K562 (cell line): ENCODE measurements around the gene SEC16A. TPM values are rescaled to one million over a fixed set of nuclear protein-coding genes. Genes with fewer than 3 reads are reported as not detected.

Experiments used
- ATAC-seq: fragments of 200-7000 bp; cut with Tn5 transposase; 3 replicates; pipeline ENCODE4 v1.9.1; 2020; ENCODE audit warnings: moderate library complexity
- BruUV-seq: library from RNA; stranded (reverse); fragments of 400-500 nt; replicated peaks from 2 replicates; lab custom pipeline; 2021; lab: Mats Ljungman, UMichigan
- CTCF ChIA-PET: fragments of 300-600 bp; formaldehyde crosslinking; extraction: SDS; loops from one replicate; lab custom pipeline; 2021; ENCODE audit warnings: low intra/inter-chr PET ratio; lab: Yijun Ruan, JAX
- POLR2A ChIA-PET: fragments of 300-600, 350-650 bp; sonication (Branson Sonifier 250); formaldehyde crosslinking; extraction: SDS; loops from one replicate; lab custom pipeline; 2021; ENCODE audit warnings: antibody characterized with exemption, inconsistent platforms; lab: Yijun Ruan, JAX
- DNase-seq, 4 experiments: peaks; one replicate each; pipeline versions ENCODE4 v3.0.0 to v3.0.0-alpha.2; 2011 to 2018; ENCODE audit warnings: low spot score in 3 of 4, mixed read lengths in 3 of 4; ENCODE audit errors: extremely low read depth in 1 of 4
- FAIRE-seq: peaks from 2 replicates; lab custom pipeline; 2011; peaks lifted over from hg19 to GRCh38; lab: Jason Lieb, UNC
- H2AFZ ChIP-seq: 2 replicates; pipeline ENCODE4 v1.6.0; 2011; ENCODE audit warnings: low read depth, low read length, control low read depth, inconsistent platforms
- H3K27ac ChIP-seq: fragments of 200-600 bp; 3 replicates; pipeline ENCODE4 v1.8.0; 2011; ENCODE audit warnings: low read depth, mild to moderate bottlenecking, control low read depth, inconsistent platforms, low read length, moderate library complexity, mixed read lengths; ENCODE audit errors: extremely low read depth
- H3K27me3 ChIP-seq, 2 experiments: fragments of 300-600 bp in 1 of 2; 2 replicates in 1 of 2; 3 replicates in 1 of 2; pipeline versions ENCODE4 v1.6.0 to v1.8.0; 2011; ENCODE audit warnings: inconsistent platforms in 2 of 2, low read length in 2 of 2, mild to moderate bottlenecking in 1 of 2, mixed read lengths in 1 of 2, moderate library complexity in 1 of 2; ENCODE audit not compliant: control insufficient read depth in 2 of 2, insufficient read depth in 2 of 2
- H3K36me3 ChIP-seq: fragments of 300-600 bp; 3 replicates; pipeline ENCODE4 v1.8.0; 2011; ENCODE audit warnings: mild to moderate bottlenecking, low read length, inconsistent platforms; ENCODE audit not compliant: control insufficient read depth, insufficient read depth
- H3K4me1 ChIP-seq, 2 experiments: fragments of 200-600 bp in 1 of 2; replicated peaks in 1 of 2; 2 replicates in 1 of 2; 3 replicates in 1 of 2; pipeline versions ENCODE4 v1.5.1 to v1.8.0; 2011; ENCODE audit warnings: inconsistent platforms in 2 of 2, low read length in 2 of 2, mild to moderate bottlenecking in 1 of 2, mixed read lengths in 1 of 2, moderate library complexity in 1 of 2; ENCODE audit not compliant: control insufficient read depth in 2 of 2, insufficient read depth in 2 of 2
- H3K4me2 ChIP-seq: 2 replicates; pipeline ENCODE4 v1.6.1; 2011; ENCODE audit warnings: low read length, control low read depth, inconsistent platforms, mixed read lengths; ENCODE audit not compliant: insufficient read depth
- H3K4me3 ChIP-seq: fragments of 200-600 bp; sonication (generic), shearing (Covaris generic); 2 replicates; pipeline ENCODE4 v1.5.1; 2016; ENCODE audit warnings: control low read depth, inconsistent platforms
- H3K79me2 ChIP-seq: fragments of 200-600 bp; 3 replicates; pipeline ENCODE4 v1.8.0; 2011; ENCODE audit warnings: low read length, inconsistent platforms; ENCODE audit not compliant: control insufficient read depth, insufficient read depth
- H3K9ac ChIP-seq, 2 experiments: 2 replicates each; pipeline versions ENCODE4 v1.6.0 to v1.6.1; 2011; ENCODE audit warnings: low read depth in 2 of 2, low read length in 2 of 2, control low read depth in 1 of 2, inconsistent platforms in 1 of 2, mild to moderate bottlenecking in 1 of 2, mixed read lengths in 1 of 2; ENCODE audit not compliant: insufficient read depth in 1 of 2
- H3K9me1 ChIP-seq: one replicate; pipeline ENCODE4 v1.6.0; 2011; ENCODE audit warnings: inconsistent platforms, mild to moderate bottlenecking, low read length, moderate library complexity; ENCODE audit not compliant: control insufficient read depth, insufficient read depth
- H3K9me3 ChIP-seq: replicated peaks from 2 replicates; pipeline ENCODE4 v1.5.1; 2011; ENCODE audit warnings: low read depth, low read length, inconsistent platforms; ENCODE audit not compliant: control insufficient read depth, insufficient read depth
- H4K20me1 ChIP-seq: replicated peaks from 2 replicates; pipeline ENCODE4 v1.6.1; 2011; ENCODE audit warnings: low read length, inconsistent platforms, mixed read lengths; ENCODE audit not compliant: control insufficient read depth, insufficient read depth
- EZH2 ChIP-seq: IDR thresholded peaks from 2 replicates; pipeline ENCODE4 v1.6.1; 2012; ENCODE audit warnings: low read depth, mild to moderate bottlenecking, inconsistent platforms, low read length, borderline replicate concordance
- HDAC3 ChIP-seq: fragments of 450-650 bp; IDR thresholded peaks from 2 replicates; pipeline ENCODE4 v1.6.1; 2018; ENCODE audit warnings: borderline replicate concordance, mild to moderate bottlenecking, moderate library complexity; ENCODE audit not compliant: partially characterized antibody
- NFIC ChIP-seq: fragments of 450-650 bp; IDR thresholded peaks from 2 replicates; pipeline ENCODE4 v1.6.1; 2017; ENCODE audit warnings: mild to moderate bottlenecking, inconsistent platforms
- PPARD ChIP-seq: fragments of 250-450 bp; sonication (Bioruptor Pico); IDR thresholded peaks from 2 replicates; pipeline ENCODE4 v1.8.0; 2022; ENCODE audit warnings: inconsistent platforms, mild to moderate bottlenecking, moderate library complexity
- RBM34 ChIP-seq: fragments of 200-400 bp; formaldehyde crosslinking; IDR thresholded peaks from 2 replicates; pipeline ENCODE4 v1.6.1; 2018; ENCODE audit warnings: low read length, borderline replicate concordance; ENCODE audit not compliant: insufficient read depth
- WGBS: fragments of 100-300 bp; shearing (Covaris generic); methylation state at CpG from one replicate; pipeline ENCODE4 v1.1.6; 2016; ENCODE audit warnings: low coverage, mixed read lengths; ENCODE audit not compliant: insufficient coverage; ENCODE audit errors: missing lambda C conversion rate; 5-methylcytosine and 5-hydroxymethylcytosine counted together
- in situ Hi-C: fragments of 300-500 bp; cut with MboI; formaldehyde crosslinking; loops from 4 replicates; pipeline ENCODE4 v1.15.0; 2018; ENCODE audit warnings: inconsistent platforms, mixed read lengths
- intact Hi-C: fragments of 100-400 bp; cut with micrococcal nuclease; formaldehyde crosslinking; loops from 2 replicates; pipeline ENCODE4 v1.14.2; 2022
- polyA plus RNA-seq, 8 experiments: library from polyadenylated mRNA; depleted of rRNA in 4 of 8; stranded (reverse) in 5 of 8; unstranded in 3 of 8; fragments of >200 nt; fragmentation: Nextera tagmentation in 2 of 8; fragmentation: Illumina TruSeq in 1 of 8; extraction: Ambion mirVana in 2 of 8; extraction: Trizol in 1 of 8; gene quantifications; 2 replicates each; pipeline versions ENCODE4 v1.2.1 to v1.2.3, GENCODE V29; 2011 to 2014; ENCODE audit warnings: inconsistent platforms in 1 of 8, missing spikeins in 1 of 8
- total RNA-seq, 7 experiments: library from RNA; depleted of rRNA in 6 of 7; stranded (reverse); fragments of >200 nt in 6 of 7; fragmentation: Illumina TruSeq in 2 of 7; extraction: Trizol in 2 of 7; gene quantifications; 2 replicates each; pipeline versions ENCODE4 v1.2.1 to v1.2.3, GENCODE V29; 2011 to 2021; ENCODE audit warnings: low replicate concordance in 1 of 7
- TF ChIP-seq, protein P1 (sequence below): fragments of 200-800 bp; sonication (Bioruptor generic); IDR thresholded peaks from 2 replicates; pipeline ENCODE4 v1.6.1; 2017; ENCODE audit warnings: missing genetic modification characterization, missing compliant biosample characterization
- TF ChIP-seq, protein P2 (sequence below): fragments of 450-650 bp; formaldehyde crosslinking; IDR thresholded peaks from 2 replicates; pipeline ENCODE4 v1.4.0; 2020; ENCODE audit warnings: mild to moderate bottlenecking, moderate library complexity

SEC16A gene
- total and polyA plus RNA-seq, 9 of the 15 experiments (the other 6 are each of a cell fraction or from before 2014, with no cell fraction given), result 8.3 to 62.8 (median 14.0) TPM

DNA sequence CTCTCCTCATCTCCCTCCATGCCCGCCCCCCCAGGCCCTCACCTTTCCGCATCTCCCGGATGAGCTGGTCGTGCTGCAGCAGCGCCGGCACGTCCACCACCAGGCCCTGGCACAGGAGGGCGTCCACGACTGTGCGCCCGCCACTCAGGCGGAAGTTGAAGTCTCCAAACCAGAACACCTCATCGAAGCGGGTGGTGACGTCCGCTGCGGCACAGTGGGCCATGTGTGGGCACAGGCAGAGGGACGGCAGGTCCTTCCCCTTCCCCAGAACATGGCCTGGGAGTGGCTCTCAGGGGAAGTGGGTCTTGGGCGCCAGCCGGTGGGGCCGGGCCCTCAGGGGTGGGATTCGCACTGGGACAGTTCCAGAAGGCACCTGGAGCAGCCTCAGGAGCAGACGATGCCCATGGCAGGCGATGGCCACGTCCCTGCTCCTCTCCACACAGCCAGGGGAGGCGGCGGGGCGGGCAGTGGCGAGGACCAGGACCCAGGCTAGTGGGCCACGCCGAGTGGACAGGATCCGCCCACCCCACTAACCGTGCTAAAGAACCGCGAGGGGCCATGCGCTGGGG, 51.0 kb downstream of the SEC16A start:
- H2AFZ ChIP-seq, result no peak overlapping the region
- FAIRE-seq (no peak), DNase-seq (no peak), ATAC-seq (no peak)
- H3K27ac ChIP-seq, result no peak overlapping the region
- H3K27me3 ChIP-seq, result no peaks in the 10 kb centered on the region
- ChIA-PET CTCF (no interaction called here), POLR2A (no interaction called here)
- intact Hi-C loops, result no loop called here
- peaks cover 2 to 40% of the 10 kb centered on the region in 2 experiments; a peak in 3 of 5 replicates for H3K4me1 ChIP-seq
- H3K79me2 ChIP-seq, result peaks cover 21% of the 10 kb centered on the region
- no peak overlapping the region for H3K4me3 ChIP-seq
- peaks cover 3% of the 10 kb centered on the region; the same call in 1 of the 2 replicates for H4K20me1 ChIP-seq
- no peak overlapping the region for H3K4me2 ChIP-seq
- BruUV-seq, result no TSS peak
- H3K9ac ChIP-seq, result no peak overlapping the region
- in situ Hi-C loops, result no loop called here
- TF ChIP-seq EZH2 (no peak), HDAC3 (no peak), NFIC (no peak), RBM34 (no peak), PPARD (CRISPR knock-in tag) (no peak)
- TF ChIP-seq, protein P1, sequence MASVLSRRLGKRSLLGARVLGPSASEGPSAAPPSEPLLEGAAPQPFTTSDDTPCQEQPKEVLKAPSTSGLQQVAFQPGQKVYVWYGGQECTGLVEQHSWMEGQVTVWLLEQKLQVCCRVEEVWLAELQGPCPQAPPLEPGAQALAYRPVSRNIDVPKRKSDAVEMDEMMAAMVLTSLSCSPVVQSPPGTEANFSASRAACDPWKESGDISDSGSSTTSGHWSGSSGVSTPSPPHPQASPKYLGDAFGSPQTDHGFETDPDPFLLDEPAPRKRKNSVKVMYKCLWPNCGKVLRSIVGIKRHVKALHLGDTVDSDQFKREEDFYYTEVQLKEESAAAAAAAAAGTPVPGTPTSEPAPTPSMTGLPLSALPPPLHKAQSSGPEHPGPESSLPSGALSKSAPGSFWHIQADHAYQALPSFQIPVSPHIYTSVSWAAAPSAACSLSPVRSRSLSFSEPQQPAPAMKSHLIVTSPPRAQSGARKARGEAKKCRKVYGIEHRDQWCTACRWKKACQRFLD (CRISPR knock-in tag), result no peak
- TF ChIP-seq, protein P2, sequence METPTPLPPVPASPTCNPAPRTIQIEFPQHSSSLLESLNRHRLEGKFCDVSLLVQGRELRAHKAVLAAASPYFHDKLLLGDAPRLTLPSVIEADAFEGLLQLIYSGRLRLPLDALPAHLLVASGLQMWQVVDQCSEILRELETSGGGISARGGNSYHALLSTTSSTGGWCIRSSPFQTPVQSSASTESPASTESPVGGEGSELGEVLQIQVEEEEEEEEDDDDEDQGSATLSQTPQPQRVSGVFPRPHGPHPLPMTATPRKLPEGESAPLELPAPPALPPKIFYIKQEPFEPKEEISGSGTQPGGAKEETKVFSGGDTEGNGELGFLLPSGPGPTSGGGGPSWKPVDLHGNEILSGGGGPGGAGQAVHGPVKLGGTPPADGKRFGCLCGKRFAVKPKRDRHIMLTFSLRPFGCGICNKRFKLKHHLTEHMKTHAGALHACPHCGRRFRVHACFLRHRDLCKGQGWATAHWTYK (CRISPR knock-in tag), result no peak
- no peaks in the 10 kb centered on the region for H3K9me3 ChIP-seq
- peaks cover 9% of the 10 kb centered on the region for H3K9me1 ChIP-seq
- 93% methylated on average over 24 of the region's 36 CpGs for WGBS
- peaks cover 56% of the 10 kb centered on the region; the same call in 2 of the 3 replicates for H3K36me3 ChIP-seq
